ENCODE measurements around the gene RDH5. TPM values are rescaled to one million over a fixed set of nuclear protein-coding genes. Genes with fewer than 3 reads are reported as not detected.

RDH5 gene
- total RNA-seq, 2 donors from 2014 or later, result 4.1 to 7.4 TPM

DNA sequence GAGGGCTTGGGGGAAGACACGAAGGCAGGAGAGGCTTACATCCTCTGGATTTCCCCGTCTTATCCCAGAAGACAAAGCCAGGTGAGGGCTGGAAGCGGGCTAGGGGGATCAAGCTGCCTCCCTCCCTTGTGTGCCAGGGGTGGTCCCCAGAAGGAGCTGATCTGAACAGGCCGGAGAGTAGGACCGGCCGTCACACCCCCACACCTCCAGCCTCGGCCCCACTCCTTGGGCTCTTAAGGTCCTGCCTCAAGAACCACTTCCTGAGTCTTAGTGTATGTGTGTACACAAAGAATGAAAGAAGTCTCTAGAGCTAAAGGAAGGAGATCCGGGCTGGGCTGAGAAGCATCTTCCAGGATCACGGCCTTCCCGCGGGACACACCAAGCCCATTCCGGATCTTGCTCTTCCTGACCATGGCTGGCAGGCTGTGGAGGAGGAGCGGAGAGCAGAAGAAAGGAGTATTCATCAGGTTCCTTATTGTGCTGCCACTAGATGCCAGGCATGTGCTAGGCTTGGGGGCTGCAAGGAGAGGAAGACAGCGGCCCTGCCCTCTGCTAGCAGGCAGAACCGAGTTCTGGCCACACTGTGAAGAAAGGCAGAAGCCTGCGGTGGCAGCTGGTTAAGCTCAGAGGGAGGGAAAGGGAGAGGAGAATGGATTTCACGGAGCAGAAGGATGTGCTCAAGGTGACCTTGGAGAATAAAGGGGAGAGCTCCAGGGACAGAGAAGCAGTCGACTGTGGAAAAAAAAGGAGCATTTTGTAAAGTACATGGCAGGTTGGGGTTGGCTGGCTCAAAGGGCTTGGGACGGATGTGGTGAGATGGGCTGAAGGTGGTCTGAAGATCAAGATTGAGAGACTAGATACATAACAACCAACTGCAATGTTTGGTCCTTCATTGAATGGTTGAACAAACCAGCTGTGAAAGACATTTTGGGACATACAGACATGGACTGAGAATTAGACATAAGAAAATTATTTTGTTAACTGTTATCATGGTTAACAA lies 9.9 kb downstream of the RDH5 start:
- Histone ChIP-seq H3K9me3 (ENCODE audit: control insufficient read depth, low read length) (no peaks in the 10 kb centered on the region), H3K9ac (ENCODE audit: extremely low read depth, low read length, poor library complexity, severe bottlenecking) (peak overlapping the region; percentile 84), H3K4me3 (ENCODE audit: low read length) (peak overlapping the region; percentile 92), H3K27me3 (ENCODE audit: control insufficient read depth, insufficient read depth, low read length, poor library complexity, severe bottlenecking) (no peaks in the 10 kb centered on the region), H3K27ac (ENCODE audit: low read depth, low read length) (peak overlapping the region; percentile 90), H3K4me1 (ENCODE audit: control insufficient read depth, insufficient read depth, low read length) (peaks cover 8% of the 10 kb centered on the region), H3K36me3 (ENCODE audit: control insufficient read depth, insufficient read depth, low read length) (peaks cover 25% of the 10 kb centered on the region)
- Mint-ChIP-seq H3K9me3 (no peaks in the 10 kb centered on the region), H3K4me3 (peak overlapping the region; percentile 85), H3K27ac (peak overlapping the region; percentile 94), H3K4me1 (peaks cover 24% of the 10 kb centered on the region), H3K36me3 (ENCODE audit: low read depth) (peaks cover 18% of the 10 kb centered on the region), H3K27me3 (ENCODE audit: insufficient read depth) (no peaks in the 10 kb centered on the region)
- DNase-seq, result peak; percentile 84
- WGBS, 2 experiments (ENCODE audit: insufficient coverage in 1 of 2, insufficient read length in 1 of 2), result 12 to 20% methylated on average over 12 to 15 of the region's 19 CpGs
- TF ChIP-seq, protein P1, sequence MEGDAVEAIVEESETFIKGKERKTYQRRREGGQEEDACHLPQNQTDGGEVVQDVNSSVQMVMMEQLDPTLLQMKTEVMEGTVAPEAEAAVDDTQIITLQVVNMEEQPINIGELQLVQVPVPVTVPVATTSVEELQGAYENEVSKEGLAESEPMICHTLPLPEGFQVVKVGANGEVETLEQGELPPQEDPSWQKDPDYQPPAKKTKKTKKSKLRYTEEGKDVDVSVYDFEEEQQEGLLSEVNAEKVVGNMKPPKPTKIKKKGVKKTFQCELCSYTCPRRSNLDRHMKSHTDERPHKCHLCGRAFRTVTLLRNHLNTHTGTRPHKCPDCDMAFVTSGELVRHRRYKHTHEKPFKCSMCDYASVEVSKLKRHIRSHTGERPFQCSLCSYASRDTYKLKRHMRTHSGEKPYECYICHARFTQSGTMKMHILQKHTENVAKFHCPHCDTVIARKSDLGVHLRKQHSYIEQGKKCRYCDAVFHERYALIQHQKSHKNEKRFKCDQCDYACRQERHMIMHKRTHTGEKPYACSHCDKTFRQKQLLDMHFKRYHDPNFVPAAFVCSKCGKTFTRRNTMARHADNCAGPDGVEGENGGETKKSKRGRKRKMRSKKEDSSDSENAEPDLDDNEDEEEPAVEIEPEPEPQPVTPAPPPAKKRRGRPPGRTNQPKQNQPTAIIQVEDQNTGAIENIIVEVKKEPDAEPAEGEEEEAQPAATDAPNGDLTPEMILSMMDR (conservative IDR thresholded peaks at IDR 0.05), result no peak

GRCh38 chr12:55732288-55732687 lies 12.1 kb downstream of the RDH5 start:
- 90% methylated on average over 4 of the region's 4 CpGs; no CpG with 5 or more reads in 1 of the 2 experiments for WGBS, 2 experiments (ENCODE audit: insufficient coverage in 1 of 2, insufficient read length in 1 of 2)
- Mint-ChIP-seq H3K27me3 (ENCODE audit: insufficient read depth) (no peaks in the 10 kb centered on the region), H3K36me3 (ENCODE audit: low read depth) (no peaks in the 10 kb centered on the region), H3K9me3 (no peaks in the 10 kb centered on the region), H3K27ac (peak overlapping the region; percentile 42), H3K4me3 (no peak overlapping the region), H3K4me1 (peaks cover 17% of the 10 kb centered on the region)
- Histone ChIP-seq H3K27ac (ENCODE audit: low read depth, low read length) (no peak overlapping the region), H3K4me1 (ENCODE audit: control insufficient read depth, insufficient read depth, low read length) (peaks cover under 1% of the 10 kb centered on the region), H3K9ac (ENCODE audit: extremely low read depth, low read length, poor library complexity, severe bottlenecking) (no peak overlapping the region), H3K9me3 (ENCODE audit: control insufficient read depth, low read length) (no peaks in the 10 kb centered on the region), H3K27me3 (ENCODE audit: control insufficient read depth, insufficient read depth, low read length, poor library complexity, severe bottlenecking) (no peaks in the 10 kb centered on the region), H3K4me3 (ENCODE audit: low read length) (no peak overlapping the region), H3K36me3 (ENCODE audit: control insufficient read depth, insufficient read depth, low read length) (peaks cover 4% of the 10 kb centered on the region)
- DNase-seq, result no peak
- TF ChIP-seq, protein P1 (conservative IDR thresholded peaks at IDR 0.05), result no peak

DNA sequence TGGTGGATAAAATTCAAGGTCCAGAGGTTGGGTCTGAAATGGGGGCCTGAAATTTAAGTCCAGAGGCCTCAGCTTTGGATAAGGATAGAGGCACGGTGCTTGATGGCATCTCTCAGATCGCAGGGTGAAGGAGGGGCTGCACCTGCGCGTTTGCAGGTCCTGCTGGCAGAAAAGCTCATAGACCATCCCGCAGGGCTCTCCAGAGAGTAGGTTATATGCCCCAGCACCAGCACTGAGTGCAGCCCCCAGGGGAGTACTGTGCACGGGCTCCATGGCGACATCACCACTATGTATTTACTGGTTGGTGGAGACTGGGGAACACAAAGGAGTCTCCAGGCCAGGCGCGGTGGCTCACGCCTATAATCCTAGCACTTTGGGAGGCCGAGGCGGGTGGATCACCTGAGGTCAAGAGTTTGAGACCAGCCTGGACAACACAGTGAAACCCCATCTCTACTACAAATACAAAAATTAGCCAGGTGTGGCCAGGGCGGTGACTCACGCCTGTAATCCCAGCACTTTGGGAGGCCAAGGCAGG lies 12.9 kb downstream of the RDH5 start:
- Histone ChIP-seq H3K9me3 (ENCODE audit: control insufficient read depth, low read length) (no peaks in the 10 kb centered on the region), H3K27me3 (ENCODE audit: control insufficient read depth, insufficient read depth, low read length, poor library complexity, severe bottlenecking) (no peaks in the 10 kb centered on the region), H3K4me3 (ENCODE audit: low read length) (no peak overlapping the region), H3K36me3 (ENCODE audit: control insufficient read depth, insufficient read depth, low read length) (no peaks in the 10 kb centered on the region), H3K4me1 (ENCODE audit: control insufficient read depth, insufficient read depth, low read length) (no peaks in the 10 kb centered on the region), H3K9ac (ENCODE audit: extremely low read depth, low read length, poor library complexity, severe bottlenecking) (no peak overlapping the region), H3K27ac (ENCODE audit: low read depth, low read length) (no peak overlapping the region)
- no peak for DNase-seq
- H3K27ac Mint-ChIP-seq, result no peak overlapping the region
- 88 to 95% methylated on average over 10 to 14 of the region's 14 CpGs for WGBS, 2 experiments (ENCODE audit: insufficient coverage in 1 of 2, insufficient read length in 1 of 2)
- no peaks in the 10 kb centered on the region for H3K36me3 Mint-ChIP-seq (ENCODE audit: low read depth)
- TF ChIP-seq, protein P1 (conservative IDR thresholded peaks at IDR 0.05), result no peak
- no peaks in the 10 kb centered on the region for H3K27me3 Mint-ChIP-seq (ENCODE audit: insufficient read depth)
- H3K4me3 Mint-ChIP-seq, result no peak overlapping the region
- no peaks in the 10 kb centered on the region for H3K9me3 Mint-ChIP-seq
- H3K4me1 Mint-ChIP-seq, result peaks cover 21% of the 10 kb centered on the region

Data from endodermal cell (in vitro differentiated cells).